Prostate gland (tissue), 2 donors: Measurements from ENCODE around the gene CAPZB. TPM values are rescaled to one million over a fixed set of nuclear protein-coding genes. Genes with fewer than 3 reads are reported as not detected.
"Not testable (repeated sequence)": the region's sequence is repeated elsewhere in the genome, so short reads cannot be mapped to it uniquely, and the experiment has no call there.

Experiments
- DNase-seq: peaks from one replicate; pipeline ENCODE4 v3.0.0-alpha.2; 2019; ENCODE audit warnings: low spot score
- H3K27ac ChIP-seq, 2 donors: fragments of 200-600 bp; sonication (generic); 2 replicates each; pipeline ENCODE4 v1.5.1; 2017 to 2019
- H3K27me3 ChIP-seq: fragments of 200-600 bp; sonication (generic); replicated peaks from 2 replicates; pipeline ENCODE4 v1.5.1; 2019; ENCODE audit not compliant: insufficient read depth
- H3K36me3 ChIP-seq, 2 donors: fragments of 200-600 bp; sonication (generic); 1 replicate in 1 of 2; 2 replicates in 1 of 2; pipeline versions ENCODE4 v1.5.1 to v1.8.1; 2017 to 2019
- H3K4me1 ChIP-seq: fragments of 200-600 bp; sonication (generic); replicated peaks from 2 replicates; pipeline ENCODE4 v1.5.1; 2019
- H3K4me3 ChIP-seq, 2 donors: fragments of 200-600 bp; sonication (generic); 2 replicates each; pipeline ENCODE4 v1.5.1; 2017 to 2019
- H3K9me3 ChIP-seq: fragments of 200-600 bp; sonication (generic); 2 replicates; pipeline ENCODE4 v1.5.1; 2017
- POLR2A ChIP-seq: fragments of 450-650 bp; IDR thresholded peaks from one replicate; pipeline ENCODE4 v1.6.1; 2016; ENCODE audit warnings: antibody characterized with exemption, mild to moderate bottlenecking
- POLR2AphosphoS5 ChIP-seq: sonication (generic); formaldehyde crosslinking; IDR thresholded peaks from one replicate; pipeline ENCODE4 v1.6.1; 2017; ENCODE audit warnings: antibody characterized with exemption
- WGBS: methylation state at CpG from one replicate; pipeline ENCODE4 v1.1.5; 2018; 5-methylcytosine and 5-hydroxymethylcytosine counted together
- intact Hi-C: fragments of 100-400 bp; cut with DNase I; formaldehyde crosslinking; loops from one replicate; pipeline ENCODE4 v1.14.2; 2022
- small RNA-seq, 2 donors: library from RNA; depleted of rRNA; stranded (forward); fragments of <200 nt; gene quantifications; one replicate each; pipeline ENCODE3, GENCODE V24; 2016
- total RNA-seq, 2 donors: library from RNA; depleted of rRNA; stranded (reverse); fragments of >200 nt; gene quantifications; one replicate each; pipeline ENCODE4 v1.1.0, GENCODE V29; 2016
- TF ChIP-seq, protein P1 (sequence below), 4 experiments: fragments of 200-600 bp in 2 of 4; fragments of 450-650 bp in 2 of 4; sonication (generic) in 2 of 4; IDR thresholded peaks; 1 replicate in 3 of 4; 2 replicates in 1 of 4; pipeline ENCODE4 v1.5.1; 2016 to 2019; ENCODE audit warnings: antibody characterized with exemption in 4 of 4, mild to moderate bottlenecking in 2 of 4, moderate library complexity in 2 of 4

CAPZB gene
- total RNA-seq, 2 donors from 2014 or later, result 139 to 150 TPM

DNA sequence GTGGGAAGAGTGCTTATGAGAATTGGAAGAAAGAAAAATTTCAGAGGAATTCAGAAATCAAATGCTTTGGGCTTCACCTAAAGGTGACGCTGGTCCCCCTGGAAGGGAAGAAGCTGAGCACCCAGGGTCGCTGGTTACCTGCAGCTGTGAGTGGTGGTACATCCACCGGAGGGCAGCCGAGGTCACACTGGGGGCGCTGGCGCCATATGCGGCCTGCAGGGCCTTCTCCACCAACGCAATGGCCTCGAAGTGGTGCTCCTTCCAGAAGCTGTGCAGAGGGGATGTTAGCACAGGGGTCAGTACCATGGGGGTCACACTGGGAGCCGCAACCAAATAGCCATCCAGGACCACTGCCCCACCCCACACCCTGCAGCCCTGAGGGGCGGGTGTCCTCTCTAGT, 179.5 kb downstream of the CAPZB start:
- H3K9me3 ChIP-seq, result no peaks in the 10 kb centered on the region
- peaks cover 6 to 9% of the 10 kb centered on the region in 2 donors for H3K36me3 ChIP-seq
- H3K27ac ChIP-seq, result no peak overlapping the region
- H3K27me3 ChIP-seq, result no peaks in the 10 kb centered on the region
- H3K4me1 ChIP-seq, result no peaks in the 10 kb centered on the region
- 94% methylated on average over 11 of the region's 11 CpGs for WGBS
- TF ChIP-seq POLR2AphosphoS5, result no peak
- TF ChIP-seq, protein P1, sequence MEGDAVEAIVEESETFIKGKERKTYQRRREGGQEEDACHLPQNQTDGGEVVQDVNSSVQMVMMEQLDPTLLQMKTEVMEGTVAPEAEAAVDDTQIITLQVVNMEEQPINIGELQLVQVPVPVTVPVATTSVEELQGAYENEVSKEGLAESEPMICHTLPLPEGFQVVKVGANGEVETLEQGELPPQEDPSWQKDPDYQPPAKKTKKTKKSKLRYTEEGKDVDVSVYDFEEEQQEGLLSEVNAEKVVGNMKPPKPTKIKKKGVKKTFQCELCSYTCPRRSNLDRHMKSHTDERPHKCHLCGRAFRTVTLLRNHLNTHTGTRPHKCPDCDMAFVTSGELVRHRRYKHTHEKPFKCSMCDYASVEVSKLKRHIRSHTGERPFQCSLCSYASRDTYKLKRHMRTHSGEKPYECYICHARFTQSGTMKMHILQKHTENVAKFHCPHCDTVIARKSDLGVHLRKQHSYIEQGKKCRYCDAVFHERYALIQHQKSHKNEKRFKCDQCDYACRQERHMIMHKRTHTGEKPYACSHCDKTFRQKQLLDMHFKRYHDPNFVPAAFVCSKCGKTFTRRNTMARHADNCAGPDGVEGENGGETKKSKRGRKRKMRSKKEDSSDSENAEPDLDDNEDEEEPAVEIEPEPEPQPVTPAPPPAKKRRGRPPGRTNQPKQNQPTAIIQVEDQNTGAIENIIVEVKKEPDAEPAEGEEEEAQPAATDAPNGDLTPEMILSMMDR (IDR thresholded peaks at IDR 0.05), result no peak
- no peak for TF ChIP-seq POLR2A
- intact Hi-C loops, result no loop called here
- H3K4me3 ChIP-seq, result no peak overlapping the region
- DNase-seq, result no peak

DNA sequence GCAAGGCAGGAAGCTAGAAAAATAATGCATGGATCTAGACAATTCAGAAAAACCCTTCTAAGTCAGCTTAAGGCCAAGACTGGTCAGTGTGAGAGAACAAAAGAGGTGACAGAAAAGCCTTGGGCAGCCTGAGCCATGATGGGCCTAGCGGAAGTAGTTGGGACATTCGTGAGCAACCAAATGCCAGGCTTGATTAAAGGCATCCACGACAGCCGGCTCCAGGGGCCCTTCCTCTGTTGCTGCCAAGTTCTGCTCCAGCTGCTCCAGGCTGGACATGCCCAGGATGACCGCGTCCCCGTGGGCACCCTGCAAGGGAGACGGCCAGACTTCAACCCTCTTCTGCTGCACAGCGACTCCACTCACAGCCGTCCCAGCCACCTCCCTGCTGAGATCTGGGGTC, 181.3 kb downstream of the CAPZB start:
- H3K27ac ChIP-seq, H3K4me1 ChIP-seq, H3K36me3 ChIP-seq, DNase-seq, intact Hi-C loops, H3K9me3 ChIP-seq, H3K4me3 ChIP-seq, H3K27me3 ChIP-seq: not testable (repeated sequence)
- WGBS, result 93% methylated on average over 10 of the region's 10 CpGs

DNA sequence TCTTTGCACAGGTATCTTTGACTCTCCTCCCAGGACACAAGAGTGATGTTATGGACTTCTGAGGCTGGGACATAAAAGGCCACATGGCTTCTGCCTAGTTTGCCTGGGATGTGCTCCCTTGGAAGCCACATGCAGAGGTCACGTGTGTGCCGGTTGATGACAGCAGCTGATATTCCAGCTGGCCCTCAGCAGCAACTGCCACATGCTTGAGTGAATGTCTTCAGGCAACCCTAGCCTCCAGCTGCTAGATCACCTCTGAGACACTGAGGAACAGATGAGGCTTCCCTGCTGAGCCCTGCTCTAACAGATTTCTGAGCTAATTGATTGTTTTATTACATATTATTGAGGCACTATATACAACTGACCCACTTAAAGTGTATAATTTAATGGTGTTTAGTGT, 185.1 kb downstream of the CAPZB start:
- no peak for DNase-seq
- no peaks in the 10 kb centered on the region for H3K27me3 ChIP-seq
- TF ChIP-seq POLR2AphosphoS5, result no peak
- TF ChIP-seq POLR2A, result no peak
- TF ChIP-seq, protein P1 (IDR thresholded peaks at IDR 0.05), result no peak
- WGBS, result 93% methylated on average over 2 of the region's 2 CpGs
- no peaks in the 10 kb centered on the region for H3K9me3 ChIP-seq
- no peaks in the 10 kb centered on the region for H3K4me1 ChIP-seq
- no peak overlapping the region for H3K27ac ChIP-seq
- H3K4me3 ChIP-seq, result no peak overlapping the region
- intact Hi-C loops, result no loop called here
- H3K36me3 ChIP-seq, result peaks cover 0 to 6% of the 10 kb centered on the region in 2 donors

DNA sequence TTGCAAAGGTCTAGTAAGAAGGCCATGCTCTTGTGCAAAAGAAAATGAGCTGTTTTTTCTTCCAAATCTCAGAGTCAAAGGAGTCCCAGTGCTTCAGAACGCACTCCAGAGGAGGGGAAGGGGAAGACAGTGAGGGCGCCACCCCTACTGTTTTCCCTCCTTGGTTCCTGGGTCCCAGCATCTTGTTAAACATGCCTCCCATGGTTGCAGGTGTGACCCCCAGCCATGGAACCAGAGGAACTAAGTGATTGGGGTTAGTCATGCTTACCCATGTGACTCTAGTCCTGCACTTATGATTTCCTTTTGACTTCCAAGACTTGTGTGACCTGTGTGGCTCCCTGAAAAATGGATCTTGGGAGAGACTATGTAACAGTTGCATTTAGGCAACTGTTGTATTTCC, 190.7 kb downstream of the CAPZB start:
- 94% methylated on average over 2 of the region's 2 CpGs for WGBS
- H3K4me3 ChIP-seq, result no peak overlapping the region
- no peaks in the 10 kb centered on the region for H3K4me1 ChIP-seq
- no peaks in the 10 kb centered on the region for H3K27me3 ChIP-seq
- H3K36me3 ChIP-seq, result no peaks in the 10 kb centered on the region
- intact Hi-C loops, result no loop called here
- H3K27ac ChIP-seq, result no peak overlapping the region
- no peaks in the 10 kb centered on the region for H3K9me3 ChIP-seq
- TF ChIP-seq POLR2AphosphoS5 (no peak), POLR2A (no peak)
- TF ChIP-seq, protein P1 (IDR thresholded peaks at IDR 0.05), result no peak
- no peak for DNase-seq

DNA sequence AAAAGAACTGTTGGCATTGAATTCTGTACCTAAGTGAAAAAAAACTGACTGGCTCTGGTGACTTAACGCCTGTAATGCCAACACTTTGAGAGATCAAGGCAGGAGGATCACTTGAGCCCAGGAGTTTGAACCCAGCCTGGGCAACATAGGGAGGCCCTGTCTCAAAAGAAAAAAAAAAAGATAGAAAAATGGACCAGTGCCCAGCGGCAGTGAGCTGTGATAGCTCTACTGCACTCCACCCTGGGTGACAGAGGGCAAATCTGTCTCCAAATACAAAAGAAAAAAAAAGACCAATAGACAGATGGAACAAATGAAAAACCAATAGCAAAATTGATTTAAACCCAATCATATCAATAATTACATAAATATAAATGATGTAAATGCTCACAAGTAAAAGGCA, 196.1 kb downstream of the CAPZB start:
- Histone ChIP-seq H3K36me3 (no peaks in the 10 kb centered on the region), H3K27me3 (no peaks in the 10 kb centered on the region), H3K27ac (no peak overlapping the region), H3K4me3 (peak overlapping the region; percentile 25 to 37), H3K9me3 (no peaks in the 10 kb centered on the region), H3K4me1 (no peaks in the 10 kb centered on the region)
- intact Hi-C loops, result no loop called here
- 41% methylated on average over 2 of the region's 2 CpGs for WGBS
- TF ChIP-seq POLR2AphosphoS5 (no peak), POLR2A (no peak)
- TF ChIP-seq, protein P1 (IDR thresholded peaks at IDR 0.05), result no peak
- DNase-seq, result no peak

Small RNAs within 50 kb of the gene (small RNA-seq; reads per million reads assigned to genes)
- gene RN7SL277P, result 0 reads per million in 2 donors
- gene RNU4-28P, result 0 reads per million in 2 donors
- gene RNU6-1099P, result 0 reads per million in 2 donors

Other genes with a start within 250 kb of the CAPZB start
- 10 to 100 TPM; 42.1 to 86.2 TPM for gene EMC1, start 234.0 kb downstream of the CAPZB start, total RNA-seq
- gene MRTO4, start 233.7 kb downstream of the CAPZB start, total RNA-seq, result 10 to 100 TPM; 20.5 to 21.9 TPM
- gene AKR7A3, start 196.8 kb downstream of the CAPZB start, total RNA-seq, result 1 to 10 TPM; 2.6 to 6.7 TPM
- 100 to 1,000 TPM; 153 to 172 TPM for gene AKR7A2, start 173.4 kb downstream of the CAPZB start, total RNA-seq
- 10 to 100 TPM; 24.4 to 49.6 TPM for gene SLC66A1, start 173.2 kb downstream of the CAPZB start, total RNA-seq
- 100 to 1,000 TPM; 268 to 514 TPM for gene NBL1, start 158.8 kb upstream of the CAPZB start, total RNA-seq
- gene HTR6, start 179.3 kb upstream of the CAPZB start, total RNA-seq, result not detected